ENCODE measurements around the gene BCKDHA.

- TF ChIP-seq CTCF (IDR thresholded peaks at IDR 0.05) = no peak
- no peak for TF ChIP-seq POLR2AphosphoS5 (IDR thresholded peaks at IDR 0.05)
- TF ChIP-seq POLR2A (IDR thresholded peaks at IDR 0.05) = no peak
Observed at GRCh38 chr19:41403181-41403970, 5.8 kb downstream of the BCKDHA start.

All from stomach (tissue), 4 donors.